Neural progenitor cell (in vitro differentiated cells): ENCODE results near the gene ATP6V1E1.

Source experiments
- EZH2 ChIP-seq: fragments of 200-600 bp; sonication (generic); IDR thresholded peaks from 2 replicates; pipeline ENCODE4 v1.6.1; 2017; ENCODE audit warnings: antibody characterized with exemption, mild to moderate bottlenecking, moderate library complexity
- EZH2phosphoT487 ChIP-seq: fragments of 200-600 bp; sonication (generic); IDR thresholded peaks from 2 replicates; pipeline ENCODE4 v1.6.1; 2017; ENCODE audit warnings: antibody characterized with exemption
- TF ChIP-seq, protein P1 (sequence below): fragments of 200-600 bp; sonication (generic); IDR thresholded peaks from 2 replicates; pipeline ENCODE4 v1.5.1; 2017; ENCODE audit warnings: antibody characterized with exemption, mild to moderate bottlenecking

DNA sequence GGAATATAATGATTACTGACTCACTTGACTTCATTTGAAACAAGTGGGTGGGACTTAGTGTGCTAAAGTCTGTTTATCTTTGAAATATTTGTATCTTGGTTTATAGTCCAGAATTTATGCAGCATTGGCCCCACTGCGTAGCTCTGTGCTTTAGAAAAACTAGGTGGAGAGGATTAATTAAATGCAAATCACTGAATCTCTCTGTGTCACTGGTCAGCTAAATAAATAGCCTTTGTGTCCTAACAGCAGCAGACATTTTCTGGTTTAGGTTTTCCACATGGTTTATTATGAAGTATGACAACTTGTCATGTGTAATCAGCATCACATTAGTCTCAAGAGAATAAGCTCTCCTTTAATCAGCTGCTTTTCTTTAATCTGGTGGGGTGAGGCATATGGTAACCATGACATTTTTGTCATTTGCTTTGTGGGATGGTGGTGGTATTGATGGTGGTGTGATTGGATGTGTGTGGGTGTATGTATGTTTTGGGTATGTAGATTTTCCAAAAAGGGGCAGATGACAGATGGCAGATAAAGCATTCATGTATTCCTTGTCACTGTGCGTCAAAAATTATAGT, 44.0 kb upstream of the ATP6V1E1 start:
- TF ChIP-seq, protein P1, sequence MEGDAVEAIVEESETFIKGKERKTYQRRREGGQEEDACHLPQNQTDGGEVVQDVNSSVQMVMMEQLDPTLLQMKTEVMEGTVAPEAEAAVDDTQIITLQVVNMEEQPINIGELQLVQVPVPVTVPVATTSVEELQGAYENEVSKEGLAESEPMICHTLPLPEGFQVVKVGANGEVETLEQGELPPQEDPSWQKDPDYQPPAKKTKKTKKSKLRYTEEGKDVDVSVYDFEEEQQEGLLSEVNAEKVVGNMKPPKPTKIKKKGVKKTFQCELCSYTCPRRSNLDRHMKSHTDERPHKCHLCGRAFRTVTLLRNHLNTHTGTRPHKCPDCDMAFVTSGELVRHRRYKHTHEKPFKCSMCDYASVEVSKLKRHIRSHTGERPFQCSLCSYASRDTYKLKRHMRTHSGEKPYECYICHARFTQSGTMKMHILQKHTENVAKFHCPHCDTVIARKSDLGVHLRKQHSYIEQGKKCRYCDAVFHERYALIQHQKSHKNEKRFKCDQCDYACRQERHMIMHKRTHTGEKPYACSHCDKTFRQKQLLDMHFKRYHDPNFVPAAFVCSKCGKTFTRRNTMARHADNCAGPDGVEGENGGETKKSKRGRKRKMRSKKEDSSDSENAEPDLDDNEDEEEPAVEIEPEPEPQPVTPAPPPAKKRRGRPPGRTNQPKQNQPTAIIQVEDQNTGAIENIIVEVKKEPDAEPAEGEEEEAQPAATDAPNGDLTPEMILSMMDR, result no peak
- TF ChIP-seq EZH2phosphoT487, result no peak
- TF ChIP-seq EZH2, result no peak
